HG03565 (cell line): ENCODE data around the gene TBX20.
"Not testable (repeated sequence)": the region's sequence is repeated elsewhere in the genome, so short reads cannot be mapped to it uniquely, and the experiment has no call there.

Source experiments
- ATAC-seq: cut with Tn5 transposase; IDR thresholded peaks from one replicate; pipeline ENCODE4 v1.9.1; 2021; ENCODE audit warnings: mild to moderate bottlenecking, moderate library complexity; ENCODE audit not compliant: unreplicated experiment

TBX20 gene

DNA sequence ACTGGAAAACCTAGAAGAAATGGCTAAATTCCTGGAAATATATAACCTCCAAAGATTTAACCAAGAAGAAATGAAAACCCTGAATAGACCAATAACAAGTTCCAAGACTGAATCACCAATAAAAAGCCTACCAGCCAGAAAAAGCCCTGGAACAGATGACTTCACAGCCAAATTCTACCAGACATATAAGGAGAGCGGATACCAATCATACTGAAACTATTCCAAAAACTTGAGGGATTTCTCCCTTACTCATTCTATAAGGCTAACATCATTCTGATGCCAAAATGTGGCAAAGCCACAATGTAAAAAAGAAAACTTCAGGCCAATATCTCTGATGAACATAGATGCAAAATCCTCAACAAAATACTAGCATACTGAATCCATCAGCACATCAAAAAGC, 86.7 kb downstream of the TBX20 start:
- not testable (repeated sequence) for ATAC-seq

DNA sequence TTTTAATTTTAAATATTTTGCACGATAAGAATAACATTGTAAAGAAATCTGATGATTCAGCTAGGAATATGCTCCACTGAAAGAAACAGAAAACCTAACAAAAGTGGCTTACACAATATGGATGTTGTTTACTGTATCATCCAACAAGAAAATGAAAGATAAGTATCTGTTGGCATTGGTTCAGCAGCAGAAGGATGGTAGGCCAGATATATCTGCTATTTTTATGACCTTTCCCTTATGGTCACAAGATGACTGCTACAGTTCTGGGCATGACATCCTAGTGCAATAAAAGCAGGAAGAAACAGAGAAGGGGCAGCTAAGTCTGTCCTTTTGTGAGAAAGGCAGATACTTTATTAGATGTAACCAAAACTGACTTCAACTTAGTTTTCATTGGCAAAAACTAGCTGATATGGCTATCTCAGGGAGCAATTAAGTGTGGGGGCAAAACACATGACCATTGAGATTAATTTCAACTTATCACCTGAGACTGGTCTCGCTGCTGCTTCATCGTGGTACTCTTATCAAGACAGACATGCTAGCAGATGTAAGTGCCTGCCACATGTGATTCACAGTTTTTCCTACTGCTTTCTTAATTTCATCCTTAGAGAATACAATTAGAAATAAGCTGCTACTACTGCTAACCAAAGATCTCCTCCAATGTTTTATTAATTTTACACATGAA, 92.7 kb downstream of the TBX20 start:
- ATAC-seq, result not testable (repeated sequence)
